CD4-positive, alpha-beta T cell treated with Interleukin-6 for 4 hours (primary cell): ENCODE measurements around the gene GCH1.

Experiments
- DNase-seq: peaks from one replicate; pipeline ENCODE4 v3.0.0-alpha.2; 2020; ENCODE audit warnings: mixed read lengths

Gene GCH1

DNA sequence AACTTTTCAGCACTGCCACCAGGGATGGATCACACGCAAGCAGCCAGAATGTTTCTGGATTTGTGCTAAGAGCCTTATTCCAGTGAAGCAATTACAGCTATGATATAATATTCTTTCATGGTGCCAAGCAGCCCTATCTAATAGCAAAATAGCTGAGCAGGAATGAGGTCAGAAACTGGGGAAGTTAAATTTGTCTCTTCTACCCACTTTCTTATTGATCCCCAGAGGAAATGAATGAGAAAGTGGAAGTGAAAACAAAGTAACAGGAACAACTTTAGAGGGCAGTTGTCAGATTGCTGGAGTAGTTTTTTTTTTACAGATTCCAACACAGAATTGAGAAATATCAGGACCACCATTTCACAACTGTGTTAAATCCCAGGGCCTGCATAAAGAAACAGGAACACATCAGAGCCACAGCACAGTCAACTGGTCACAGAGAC, 44.8 kb downstream of the GCH1 start:
- DNase-seq, result no peak

DNA sequence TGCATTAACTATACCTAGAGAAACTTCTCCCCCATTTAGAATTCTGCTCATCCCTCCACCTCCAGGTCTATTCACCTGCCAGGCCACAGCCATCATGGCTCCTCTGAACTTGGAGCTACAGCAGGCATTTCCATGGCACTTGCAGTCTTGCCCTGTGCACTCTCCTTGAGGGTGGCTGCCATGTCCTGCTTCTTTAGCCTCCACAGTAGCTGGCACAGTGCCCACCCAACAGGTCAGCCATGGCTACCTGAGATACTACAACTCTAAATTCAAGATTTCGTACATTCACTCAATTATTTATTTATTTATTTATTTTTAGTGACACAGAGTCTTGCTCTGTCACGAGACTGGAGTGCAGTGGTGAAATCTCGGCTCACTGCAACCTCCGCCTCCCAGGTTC, 46.5 kb downstream of the GCH1 start:
- DNase-seq, result no peak

DNA sequence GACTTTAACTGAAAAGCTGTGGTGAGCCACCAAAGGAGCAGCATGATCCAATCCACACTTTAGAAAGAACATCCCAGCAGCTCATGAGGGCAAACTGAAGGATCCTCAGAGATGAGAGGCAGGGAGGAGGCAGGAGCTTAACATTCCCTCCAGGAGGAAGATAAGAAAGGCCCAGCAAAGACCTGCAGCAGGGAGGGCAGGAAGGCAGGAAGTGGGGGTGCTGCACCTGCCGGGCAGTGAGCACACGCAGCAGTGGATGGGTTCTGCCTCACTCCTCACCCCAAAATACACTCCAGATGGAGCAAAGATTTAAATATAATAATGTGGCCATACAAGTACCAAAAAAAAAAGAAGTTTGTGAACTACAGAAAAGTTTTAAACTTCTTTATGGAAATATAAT, 48.4 kb downstream of the GCH1 start:
- DNase-seq, result peak; percentile 6

DNA sequence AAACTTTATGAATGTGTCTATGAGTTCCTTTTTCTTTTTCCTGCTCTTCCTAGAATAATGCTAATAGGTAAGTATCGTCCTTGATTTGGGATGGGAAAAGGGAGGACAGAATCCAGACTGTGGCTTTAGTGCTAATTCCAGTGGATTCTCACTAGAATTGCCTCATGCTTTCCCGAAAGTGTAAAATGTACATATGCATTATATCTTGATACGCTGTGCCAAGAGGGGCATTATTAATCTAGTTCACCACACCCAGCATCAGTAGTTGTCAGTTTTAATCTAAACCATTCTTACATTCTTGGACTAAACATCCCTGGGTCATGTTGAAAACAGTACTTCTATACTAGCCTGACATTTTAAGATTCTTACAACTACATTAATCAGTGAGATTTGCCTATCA, 49.3 kb downstream of the GCH1 start:
- no peak for DNase-seq

DNA sequence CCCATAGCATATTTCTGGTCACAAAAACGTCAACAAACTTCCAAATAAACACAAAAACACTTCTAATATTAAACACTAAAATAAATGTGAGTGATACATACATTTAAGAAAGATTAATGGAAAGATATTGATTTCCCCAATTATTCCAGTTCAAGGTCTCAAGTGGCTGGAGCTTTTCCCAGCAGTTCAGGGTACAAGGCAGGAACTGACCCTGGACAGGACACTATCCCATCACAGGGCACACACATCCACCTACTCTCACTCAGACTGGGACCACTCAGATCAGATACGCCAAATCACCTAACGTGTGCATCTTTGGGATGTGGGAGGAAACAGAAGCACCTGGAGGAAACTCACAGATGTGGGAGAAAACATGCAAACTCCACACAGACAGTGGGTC, 50.4 kb downstream of the GCH1 start:
- DNase-seq, result no peak

DNA sequence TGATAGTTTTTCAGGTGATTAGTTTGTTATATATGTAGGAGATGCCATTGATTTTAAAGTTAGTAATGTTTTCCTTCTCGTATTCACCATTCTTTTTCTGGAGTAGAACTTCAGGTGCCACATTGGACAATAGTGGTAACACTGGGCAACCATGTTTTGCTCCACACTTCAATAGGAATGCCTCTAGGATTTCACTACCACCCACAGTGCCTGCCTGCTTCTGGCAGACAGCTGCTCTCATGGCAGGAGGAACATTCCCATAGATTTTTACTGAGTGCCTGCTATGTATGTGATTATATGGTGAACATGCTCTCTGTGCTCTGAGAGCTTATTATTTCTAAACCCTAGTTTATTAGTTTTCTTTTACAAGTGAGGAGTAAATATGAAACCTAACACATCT, 53.7 kb downstream of the GCH1 start:
- DNase-seq, result no peak

DNA sequence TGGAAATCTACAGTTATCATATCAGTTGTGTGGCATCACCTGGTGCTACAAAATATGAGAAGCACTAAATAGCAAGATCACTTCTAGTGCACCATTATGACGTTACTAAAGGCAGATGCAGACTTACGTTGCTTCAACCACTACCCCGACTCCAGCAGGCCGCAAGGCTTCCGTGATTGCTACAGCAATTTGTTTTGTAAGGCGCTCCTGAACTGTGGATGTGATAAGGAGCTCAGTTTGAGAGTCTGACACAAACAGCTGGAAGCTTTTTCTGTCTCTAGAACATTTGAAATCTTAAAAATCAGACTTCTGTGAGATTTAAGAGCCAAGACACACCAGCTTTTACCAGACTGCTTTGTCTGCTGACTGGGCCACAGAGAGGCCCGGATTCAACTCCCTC, 57.0 kb downstream of the GCH1 start:
- no peak for DNase-seq

DNA sequence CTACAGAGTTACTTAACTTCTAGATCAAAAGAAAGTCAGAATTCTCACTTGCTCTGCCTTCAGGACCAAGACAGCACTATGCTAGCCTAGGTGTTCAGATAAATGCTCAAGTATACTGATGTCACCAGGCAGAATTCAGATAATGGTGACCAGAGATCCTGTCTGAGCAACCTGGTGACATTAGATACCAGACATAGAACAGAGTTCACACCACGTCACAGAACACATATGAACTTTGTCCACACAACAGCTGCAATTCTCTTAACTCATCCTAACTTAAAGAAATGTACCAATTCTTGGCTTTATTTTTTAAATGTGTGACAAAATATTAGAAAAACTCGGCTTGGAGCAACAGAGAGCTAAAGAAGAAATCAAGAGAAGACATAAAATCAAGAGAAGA, 58.1 kb downstream of the GCH1 start:
- no peak for DNase-seq

DNA sequence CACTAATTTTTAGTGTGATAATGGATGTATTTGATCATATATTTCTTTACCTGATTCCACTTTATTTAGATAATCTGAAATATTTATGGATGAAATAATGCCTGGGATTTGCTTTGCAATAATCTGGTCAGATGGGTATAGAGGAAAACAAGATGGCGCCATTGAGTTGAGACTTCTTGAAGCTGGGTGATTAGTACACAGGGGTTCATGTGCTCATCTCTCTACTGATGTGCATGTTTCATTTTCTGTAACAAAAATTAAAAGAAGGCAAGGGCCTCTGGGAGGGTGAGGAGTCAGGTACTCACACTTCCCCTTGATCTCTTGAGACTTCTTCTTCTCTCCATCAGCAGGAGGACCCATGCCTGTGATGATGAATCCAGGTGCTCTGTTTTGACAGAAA, 61.8 kb downstream of the GCH1 start:
- DNase-seq, result no peak

DNA sequence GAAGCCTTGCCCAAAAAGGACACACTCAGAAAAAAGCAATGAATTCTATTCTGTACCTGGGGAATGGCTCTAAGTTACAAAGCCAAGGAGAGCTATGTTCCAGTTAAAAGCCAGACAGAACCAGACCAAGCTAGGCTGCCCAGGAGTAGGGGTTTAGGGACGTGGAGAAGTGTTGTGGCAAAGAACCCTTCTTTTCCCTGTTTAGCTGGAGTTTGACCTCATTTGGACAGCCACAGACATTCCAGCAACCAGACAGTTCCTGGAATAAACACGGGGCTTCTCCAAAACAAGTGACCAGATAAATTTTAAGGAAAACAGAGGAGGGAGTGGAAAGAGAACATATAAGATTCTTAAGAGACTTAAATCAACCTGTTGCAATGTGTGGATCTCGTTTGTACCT, 62.3 kb downstream of the GCH1 start:
- no peak for DNase-seq

DNA sequence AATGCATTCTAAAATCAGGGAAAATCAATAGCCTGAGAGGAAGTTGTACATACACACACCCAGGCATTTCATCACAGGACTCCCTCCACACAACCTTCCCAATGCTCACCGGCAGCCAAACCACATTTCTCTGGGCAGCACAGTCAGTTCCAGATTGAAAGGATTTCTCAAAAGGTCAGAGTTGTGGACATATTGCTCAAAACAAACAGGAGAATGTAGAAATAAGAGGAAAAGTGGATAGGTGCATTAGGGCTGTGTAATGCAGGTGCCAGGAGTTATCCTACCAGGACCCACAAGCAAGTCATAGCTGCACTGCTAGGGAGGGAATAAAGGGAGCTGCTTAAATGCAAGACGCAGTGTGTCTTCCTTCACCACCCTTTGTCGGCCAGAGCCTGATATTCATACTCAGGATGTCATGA, 62.9 kb downstream of the GCH1 start:
- no peak for DNase-seq

DNA sequence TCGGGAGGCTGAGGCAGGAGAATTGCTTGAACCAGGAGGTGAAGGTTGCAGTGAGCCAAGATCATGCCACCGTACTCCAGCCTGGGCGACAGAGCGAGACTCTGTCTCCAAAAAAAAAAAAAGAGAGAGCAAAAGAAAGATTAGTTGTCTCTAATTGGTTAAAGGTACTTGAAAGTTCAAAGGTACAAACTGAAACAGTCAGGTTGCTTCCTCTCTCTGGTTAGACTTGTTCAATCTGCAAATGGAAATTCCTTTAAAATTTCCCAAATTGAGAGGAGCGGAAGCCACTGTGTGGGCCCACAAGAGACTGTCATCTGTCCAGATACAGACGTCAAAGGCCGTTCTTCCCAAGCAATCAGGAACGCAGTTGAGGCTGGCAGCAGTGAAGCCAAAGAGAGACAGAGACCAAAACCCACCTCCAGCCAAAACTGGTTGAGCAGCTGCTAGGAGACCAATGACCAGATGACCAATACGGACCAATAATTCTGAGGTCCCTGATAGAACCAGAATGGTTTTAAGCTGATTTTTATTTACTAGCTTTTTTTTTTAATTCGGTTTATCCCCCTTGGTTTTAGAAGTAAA, 63.6 kb downstream of the GCH1 start:
- no peak for DNase-seq

DNA sequence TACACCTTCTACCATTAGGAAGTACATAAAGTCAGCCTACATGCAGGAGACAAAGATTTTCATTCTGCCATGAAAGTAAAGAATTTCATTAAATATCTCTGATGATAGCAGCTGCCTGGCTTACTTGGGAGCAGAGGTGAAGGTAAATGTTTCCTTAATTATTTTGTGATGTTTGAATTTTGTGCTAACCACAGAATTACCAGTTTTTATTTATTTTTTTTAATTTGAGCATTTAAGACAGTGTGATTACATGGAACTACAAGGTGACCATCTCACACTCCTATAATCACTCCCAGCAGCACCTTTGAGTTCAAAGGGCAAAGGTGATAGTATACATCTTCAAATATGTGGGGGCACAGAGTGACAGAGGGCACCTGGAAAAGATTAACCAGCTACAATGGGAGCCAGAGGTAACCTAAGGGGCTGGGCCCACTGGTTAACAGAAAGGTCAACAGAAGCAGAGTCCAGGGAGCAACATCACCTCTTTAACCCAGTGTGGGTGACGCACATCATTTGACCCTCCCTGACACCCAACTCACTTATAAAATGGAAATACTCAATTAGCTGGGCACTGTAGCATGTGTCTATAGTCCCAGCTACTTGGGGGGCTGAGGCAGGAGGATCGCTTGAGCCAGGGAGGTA, 65.0 kb downstream of the GCH1 start:
- DNase-seq, result no peak

DNA sequence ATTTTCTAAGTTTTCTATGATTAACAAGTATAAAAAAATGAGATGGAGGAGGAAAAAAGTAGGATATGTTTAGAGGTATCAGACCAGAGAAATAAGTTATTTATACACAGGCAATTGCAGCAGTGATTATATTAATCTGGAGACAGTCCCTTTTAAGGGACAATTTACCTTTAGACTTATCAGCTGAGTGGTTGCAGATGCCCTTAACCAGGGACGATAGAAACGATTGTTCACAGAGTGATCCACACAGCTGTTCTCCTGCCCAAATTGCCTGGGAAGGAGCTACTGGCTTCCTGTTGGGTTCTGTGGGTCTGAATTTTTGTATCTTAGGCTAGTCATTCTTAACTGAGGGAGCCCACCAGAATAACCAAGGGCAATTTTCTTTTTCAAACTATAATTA, 66.4 kb downstream of the GCH1 start:
- no peak for DNase-seq

DNA sequence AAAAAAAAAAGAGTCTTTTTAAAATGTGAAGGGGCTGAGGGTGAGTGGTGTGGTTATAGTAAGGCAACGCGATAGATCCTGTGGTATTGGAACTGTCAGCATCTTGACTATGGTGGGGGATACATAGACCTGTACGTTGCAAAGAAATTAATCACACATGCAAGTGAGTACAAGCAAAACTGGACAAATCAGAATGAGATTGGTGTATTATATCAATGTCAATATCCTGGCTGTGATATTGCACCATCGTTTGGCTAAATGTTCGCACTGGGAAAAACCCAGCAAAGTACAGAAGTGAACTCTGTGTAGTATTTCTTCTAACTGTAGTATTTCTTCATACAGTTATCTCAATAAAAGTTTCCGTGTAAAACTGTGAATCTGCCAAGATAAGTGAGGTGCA, 67.9 kb downstream of the GCH1 start:
- DNase-seq, result no peak

DNA sequence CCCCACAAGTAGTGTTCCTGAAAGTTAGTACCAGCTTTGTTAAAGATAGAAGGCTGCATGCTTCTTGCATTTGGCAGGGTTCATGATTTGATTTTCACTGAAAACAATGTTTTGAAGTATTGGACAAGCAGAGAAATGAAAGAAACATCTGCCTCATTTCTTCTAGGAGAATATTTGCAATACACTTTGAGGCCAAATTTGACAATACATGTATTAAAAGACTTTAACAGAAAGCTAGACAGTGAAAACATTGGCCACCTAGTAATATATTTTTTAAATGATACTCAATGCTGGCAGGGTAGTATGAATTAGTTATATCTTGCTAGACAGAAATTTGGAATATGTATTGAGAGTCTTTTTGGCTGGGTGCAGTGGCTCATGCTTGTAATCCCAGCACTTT, 68.5 kb downstream of the GCH1 start:
- no peak for DNase-seq

DNA sequence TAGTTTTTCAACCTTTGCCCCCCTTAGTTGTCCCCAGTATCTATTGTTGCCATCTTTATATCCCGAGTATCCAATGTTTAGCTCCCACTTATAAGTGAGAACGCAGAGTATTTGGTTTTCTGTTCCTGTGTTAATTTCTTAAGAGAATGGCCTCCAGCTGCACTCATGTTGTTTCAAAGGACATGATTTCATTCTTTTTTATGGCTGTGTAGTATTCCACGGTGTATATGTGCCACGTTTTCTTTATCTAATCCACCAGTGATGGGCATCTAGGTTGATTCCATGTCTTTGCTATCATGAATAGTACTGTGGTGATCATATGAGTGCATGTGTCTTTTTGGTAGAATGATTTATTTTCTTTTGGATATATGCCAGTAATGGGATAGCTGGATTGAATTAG, 72.0 kb downstream of the GCH1 start:
- no peak for DNase-seq

DNA sequence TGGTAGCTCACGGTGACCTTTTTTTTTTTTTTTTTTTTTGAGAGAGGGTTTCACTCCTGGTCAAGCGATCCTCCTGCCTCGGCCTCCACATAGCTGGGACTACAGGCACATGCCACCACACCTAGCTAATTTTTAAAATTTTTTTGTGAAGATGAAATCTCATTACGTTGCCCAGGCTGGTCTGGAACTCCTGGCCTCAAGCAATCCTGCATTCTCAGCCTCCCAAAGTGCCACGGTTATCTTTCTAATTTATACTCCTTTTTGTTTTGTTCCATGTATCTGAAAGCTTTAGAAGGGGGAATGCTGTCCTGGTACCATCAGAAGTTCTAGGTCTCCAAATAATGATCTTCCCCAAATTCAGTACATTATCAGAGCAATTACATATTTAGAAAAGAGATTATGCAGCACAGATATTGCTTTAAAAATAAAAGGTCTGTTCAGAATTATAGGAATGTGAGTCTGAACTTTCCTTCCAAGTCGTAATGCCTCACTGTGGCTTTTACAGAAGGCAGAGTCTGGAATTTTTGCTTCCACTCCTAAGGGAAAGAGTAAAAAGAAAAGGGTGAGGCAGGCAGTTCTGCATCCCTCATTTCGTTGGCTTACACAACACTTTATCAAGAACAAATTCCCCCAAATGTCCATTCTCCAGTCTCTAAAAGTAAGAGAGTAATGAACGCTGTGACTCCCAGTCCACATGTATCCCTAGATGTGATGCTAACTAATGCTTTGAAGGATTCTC, 73.0 kb downstream of the GCH1 start:
- no peak for DNase-seq

DNA sequence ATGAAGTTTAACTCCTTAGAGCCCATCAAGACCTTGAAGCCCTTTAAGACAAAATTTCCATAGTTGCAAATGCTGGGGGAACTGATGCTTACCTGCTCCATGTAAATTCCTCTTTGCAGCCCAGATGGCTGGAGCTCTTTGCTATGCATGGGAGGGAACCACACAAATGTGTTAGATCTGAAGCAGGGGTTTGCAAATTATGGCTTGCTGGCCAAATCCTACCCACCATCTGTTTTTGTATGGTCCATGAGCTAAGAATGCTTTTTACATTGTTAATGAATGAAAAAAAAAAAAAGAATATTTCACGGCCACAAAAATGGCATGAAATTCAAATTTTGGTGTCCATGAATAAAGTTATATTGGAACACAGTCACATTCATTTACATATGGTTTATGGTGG, 74.6 kb downstream of the GCH1 start:
- no peak for DNase-seq

DNA sequence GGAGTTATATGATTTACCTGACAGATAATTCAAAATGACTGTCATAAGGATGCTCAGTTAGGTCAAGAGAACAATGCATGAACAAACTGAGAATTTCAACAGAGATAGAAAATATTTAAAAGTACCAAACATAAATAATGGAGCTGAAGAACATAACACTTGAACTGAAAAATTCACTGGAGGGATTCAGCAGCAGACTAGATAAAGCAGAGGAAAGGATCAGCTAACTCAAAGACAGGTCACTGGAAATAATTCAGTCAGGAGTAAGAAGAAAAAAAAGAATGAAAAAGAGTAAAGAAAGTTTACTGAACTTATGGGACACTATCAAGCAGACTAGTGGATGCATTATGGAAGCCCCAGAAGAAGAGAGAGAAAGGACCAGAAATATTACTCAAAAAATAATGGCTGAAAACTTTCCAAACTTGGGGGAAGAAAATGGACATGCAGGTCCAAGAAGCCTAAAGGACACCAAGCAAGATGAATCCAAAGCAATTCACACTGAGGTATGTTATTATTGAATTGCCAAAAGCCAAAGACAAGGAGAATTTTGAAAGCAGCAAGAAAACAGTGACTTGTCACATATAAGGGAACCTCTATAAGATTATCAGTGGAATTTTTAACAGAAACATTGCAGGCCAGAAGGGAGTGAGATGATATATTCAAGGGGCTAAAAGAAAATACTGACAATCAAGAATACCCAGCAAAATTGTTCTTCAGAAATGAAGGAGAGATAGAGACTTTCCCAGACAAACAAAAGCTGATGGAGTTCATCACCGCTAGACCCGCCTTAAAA, 78.7 kb downstream of the GCH1 start:
- DNase-seq, result no peak

DNA sequence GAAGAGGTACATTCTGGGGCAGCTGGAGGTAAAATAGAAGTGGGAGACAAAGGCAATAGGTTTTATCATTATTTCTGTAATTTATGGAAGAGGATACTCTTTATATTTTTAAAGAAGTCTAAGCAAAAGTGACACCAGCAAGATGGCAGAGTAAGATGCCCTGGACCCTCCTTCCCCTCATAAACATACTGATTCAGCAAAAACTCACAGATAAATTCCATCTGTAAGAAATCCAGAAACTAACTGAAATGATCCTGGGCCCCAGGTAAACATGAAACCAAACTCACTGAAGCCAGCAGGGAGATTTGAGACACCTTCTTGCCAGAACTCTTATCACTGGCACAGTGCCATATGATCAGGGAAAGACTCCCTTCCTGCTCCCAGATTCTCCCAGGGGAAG, 79.9 kb downstream of the GCH1 start:
- no peak for DNase-seq

DNA sequence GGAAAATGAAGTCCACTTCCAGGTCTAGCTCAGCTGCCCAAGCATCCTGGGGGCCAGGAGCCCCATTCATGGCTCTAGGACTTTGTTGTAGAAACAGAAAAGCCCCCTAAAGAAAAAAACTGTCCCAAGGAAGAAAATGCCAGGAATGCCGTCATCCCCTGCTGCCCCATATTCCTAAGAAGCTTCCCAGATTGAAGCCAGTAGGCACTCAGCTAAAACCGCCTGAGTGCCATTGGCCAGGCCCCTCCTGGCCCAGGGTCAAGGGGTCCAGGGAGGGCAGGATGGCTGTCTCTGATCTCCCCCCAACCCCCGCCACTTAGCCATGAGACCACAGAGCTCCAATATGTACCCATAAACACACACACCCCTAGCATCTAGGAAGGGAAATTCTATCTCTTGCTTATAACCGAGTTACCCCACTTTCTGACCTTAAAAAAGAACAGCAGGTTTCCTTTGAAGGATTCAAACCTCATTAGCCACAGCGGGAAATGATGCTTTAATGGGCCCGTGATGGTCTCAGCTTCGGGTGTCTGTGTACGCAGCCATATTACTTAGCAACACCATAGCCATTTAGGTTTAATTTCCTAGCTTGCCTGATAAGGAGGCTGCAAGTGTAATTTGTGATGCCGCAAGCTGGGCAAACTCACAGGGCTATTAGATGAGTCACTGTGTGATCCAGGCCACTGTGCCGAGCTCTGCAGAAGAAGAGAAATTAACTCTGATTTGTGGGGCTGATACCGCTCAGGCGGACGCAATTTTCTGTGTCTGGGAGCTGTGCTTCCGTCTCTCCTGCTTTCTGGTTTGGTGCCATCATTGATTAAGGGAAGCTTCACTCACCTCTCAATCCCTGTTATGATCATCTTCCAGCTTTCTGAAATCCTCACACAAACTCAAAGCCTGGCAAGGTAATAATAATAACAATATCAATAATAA, 84.2 kb downstream of the GCH1 start:
- DNase-seq, result no peak

DNA sequence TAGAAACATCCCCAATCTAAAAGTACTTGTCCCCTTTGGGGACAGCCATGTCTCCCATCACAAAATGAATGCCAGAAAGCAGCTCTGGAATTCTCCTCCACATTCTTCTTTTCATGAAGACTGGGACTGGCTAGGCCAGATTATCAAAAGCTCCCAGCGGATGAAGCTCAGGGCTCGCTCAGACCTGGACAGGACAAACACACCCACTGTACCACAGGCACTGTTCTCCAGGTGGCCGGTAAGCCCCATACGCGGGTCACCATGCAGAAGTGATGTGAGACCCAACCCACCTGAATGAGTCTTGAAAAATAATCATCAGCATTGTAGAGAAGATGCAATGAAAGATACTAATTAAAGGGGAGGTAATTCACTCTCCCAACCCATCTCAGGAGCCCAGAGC, 85.1 kb downstream of the GCH1 start:
- no peak for DNase-seq
